ENCODE results near the gene UIMC1. TPM values are rescaled to one million over a fixed set of nuclear protein-coding genes. Genes with fewer than 3 reads are reported as not detected.
"Not testable (repeated sequence)": the region's sequence is repeated elsewhere in the genome, so short reads cannot be mapped to it uniquely, and the experiment has no call there.

The UIMC1 gene
- total RNA-seq (10 to 100 TPM; 50.0 to 70.3 (median 56.7) TPM), total RNA-seq (37.8 to 84.4 (median 55.7) reads per million in 29 experiments)
- total RNA-seq (2013) = 47.5 TPM

DNA sequence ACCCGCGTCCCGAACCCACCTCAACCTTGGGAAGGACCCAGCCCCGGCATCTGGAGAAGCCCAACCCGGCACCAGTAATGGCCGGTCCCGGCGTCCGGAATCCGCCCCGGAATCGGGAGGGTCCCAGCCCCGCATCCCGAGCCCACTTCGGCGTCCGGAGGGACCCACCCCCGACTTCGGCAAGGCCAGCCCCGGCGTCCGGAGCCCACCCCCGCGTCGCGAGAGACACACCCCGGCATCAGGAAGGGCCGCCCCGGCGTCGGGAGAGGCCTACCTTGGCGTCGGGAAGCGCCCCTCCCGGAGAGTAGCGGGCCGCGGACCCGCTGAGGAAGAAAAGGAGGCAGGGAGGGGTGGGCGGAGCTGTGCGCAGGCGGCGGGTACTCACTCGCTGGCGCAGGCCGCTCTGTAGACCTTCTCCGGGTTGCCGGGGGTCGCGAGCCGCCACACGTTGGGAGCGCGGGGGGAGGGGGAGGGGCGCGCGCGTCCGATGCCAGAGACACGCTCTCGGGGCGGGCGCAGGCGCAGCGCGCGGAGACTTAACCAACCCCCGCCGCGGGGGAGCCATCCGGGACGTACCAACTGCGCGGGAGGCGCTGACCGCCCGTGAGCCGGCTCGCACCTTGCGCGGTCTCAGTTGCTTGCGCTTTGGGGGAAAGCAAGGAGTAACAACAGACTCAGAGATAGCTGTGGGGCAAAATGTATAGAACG, at the start of gene UIMC1:
UIMC1 (minus strand) TSS at position 515 of the 708 bp plus-strand sequence. CDS start 24,164 bp downstream, outside the sequence.
- Histone ChIP-seq H3K27me3 (replicated peaks in 1 of 2; ENCODE audit: control insufficient read depth in 2 of 2, extremely low read depth in 1 of 2, insufficient read depth in 2 of 2, low read length in 1 of 2) (no peaks in the 10 kb centered on the region), H3K27ac (ENCODE audit: low read length) (peak within 1 kb of the TSS; percentile 71), H3K4me3 (ENCODE audit: control insufficient read depth in 1 of 2, extremely low read depth in 1 of 2, low read length in 1 of 2) (peak within 1 kb of the TSS; percentile 87 to 95), H3K36me3 (ENCODE audit: control insufficient read depth in 2 of 2, extremely low read depth in 1 of 2, insufficient read depth in 1 of 2, low read length in 1 of 2) (no peaks in the 10 kb centered on the region), H3K4me1 (ENCODE audit: control insufficient read depth in 1 of 2, extremely low read depth in 1 of 2, insufficient read depth in 2 of 2, low read length in 2 of 2) (peaks cover 14 to 22% of the 10 kb centered on the region in 2 experiments), H3K9me3 (no peaks in the 10 kb centered on the region)
- peaks cover 0 to 4% (median 4%) of the 10 kb centered on the region in 3 donors for H3K9me3 Mint-ChIP-seq
- WGBS (ENCODE audit: insufficient coverage) = under 1% methylated on average over 82 of the region's 83 CpGs
- DNase-seq = peak; percentile 73 to 94 (median 87)
- H3K4me3 Mint-ChIP-seq = peak within 1 kb of the TSS; percentile 93 to 96 (median 94)
- POLR2A ChIA-PET = interaction anchor here in 1 of 2 donors (0.6 kb wide), 1 partner anchor 25 kb away, joined by 3 read pairs; no protein-coding TSS in a partner anchor
- ATAC-seq (replicated peaks in 1 of 4) = peak; percentile 79 to 87 (median 84)
- H3K4me1 Mint-ChIP-seq = peaks cover 27 to 35% (median 32%) of the 10 kb centered on the region in 3 donors
- H3K27ac Mint-ChIP-seq = peak within 1 kb of the TSS; percentile 92 to 97
- H3K27me3 Mint-ChIP-seq = no peaks in the 10 kb centered on the region
- CTCF ChIA-PET = interaction anchor here in 1 of 2 donors (0.6 to 1.3 kb wide), 4 partner anchors 10 to 33 kb away, joined by 3 to 4 read pairs (median 3); partner anchors contain the start of gene ZNF346
- no peaks in the 10 kb centered on the region for H3K36me3 Mint-ChIP-seq

DNA sequence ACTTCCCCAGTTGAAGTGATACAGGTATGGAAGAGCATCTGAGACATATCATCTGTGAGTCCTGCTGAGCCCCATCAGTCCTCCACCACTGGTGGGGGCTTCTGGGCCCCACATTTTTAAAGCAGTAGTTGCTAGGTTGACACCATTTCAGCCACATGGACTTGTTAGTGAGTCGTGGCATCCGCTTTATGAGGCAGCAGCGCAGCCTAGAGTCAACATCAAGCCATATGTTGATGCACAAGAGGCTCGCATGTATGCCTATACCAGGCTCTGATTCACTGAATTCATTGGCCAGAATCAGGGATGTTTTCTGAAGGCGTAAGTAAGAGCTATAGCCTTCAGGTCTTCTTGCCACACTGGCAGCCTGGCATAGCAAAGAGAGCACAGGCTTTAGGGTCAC, 42.7 kb upstream of the UIMC1 start:
- Mint-ChIP-seq H3K27ac (no peak overlapping the region), H3K4me1 (no peaks in the 10 kb centered on the region), H3K9me3 (no peaks in the 10 kb centered on the region), H3K27me3 (no peaks in the 10 kb centered on the region), H3K4me3 (no peak overlapping the region), H3K36me3 (peaks cover 45% of the 10 kb centered on the region)
- H3K36me3 ChIP-seq (ENCODE audit: control insufficient read depth in 2 of 2, extremely low read depth in 1 of 2, insufficient read depth in 1 of 2, low read length in 1 of 2) = peaks cover 13 to 55% of the 10 kb centered on the region in 2 donors
- H3K27ac ChIP-seq (ENCODE audit: low read length) = no peak overlapping the region
- WGBS (ENCODE audit: insufficient coverage) = 98% methylated on average over 5 of the region's 5 CpGs
- DNase-seq (no peak), ATAC-seq (replicated peaks in 1 of 4) (no peak)
- no peaks in the 10 kb centered on the region for H3K9me3 ChIP-seq
- POLR2A ChIA-PET = no interaction called here
- CTCF ChIA-PET = interaction anchor here in 1 of 2 donors (0.6 kb wide), 1 partner anchor 394 kb away, joined by 4 read pairs; no protein-coding TSS in a partner anchor
- H3K4me3 ChIP-seq (ENCODE audit: control insufficient read depth in 1 of 2, extremely low read depth in 1 of 2, low read length in 1 of 2) = no peak overlapping the region
- no peaks in the 10 kb centered on the region for H3K27me3 ChIP-seq (replicated peaks in 1 of 2; ENCODE audit: control insufficient read depth in 2 of 2, extremely low read depth in 1 of 2, insufficient read depth in 2 of 2, low read length in 1 of 2)
- H3K4me1 ChIP-seq (ENCODE audit: control insufficient read depth in 1 of 2, extremely low read depth in 1 of 2, insufficient read depth in 2 of 2, low read length in 2 of 2) = no peaks in the 10 kb centered on the region

DNA sequence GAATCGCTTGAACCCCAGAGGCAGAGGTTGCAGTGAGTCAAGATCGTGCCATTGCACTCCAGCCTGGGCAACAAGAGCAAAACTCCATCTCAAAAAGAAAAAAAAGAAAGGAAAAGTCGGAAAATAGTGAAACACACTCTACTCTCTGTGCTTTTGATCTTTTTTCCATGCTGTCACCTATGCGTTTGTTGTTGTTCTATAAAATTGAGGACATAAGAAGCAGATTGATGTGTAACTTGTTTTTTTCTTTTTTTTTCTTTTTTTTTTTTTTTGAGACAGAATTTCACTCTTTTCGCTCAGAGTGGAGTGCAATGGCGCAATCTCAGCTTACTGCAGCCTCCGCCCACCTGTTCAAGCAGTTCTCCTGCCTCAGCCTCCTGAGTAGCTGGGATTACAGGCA, 42.0 kb upstream of the UIMC1 start:
- H3K27me3 ChIP-seq (replicated peaks in 1 of 2; ENCODE audit: control insufficient read depth in 2 of 2, extremely low read depth in 1 of 2, insufficient read depth in 2 of 2, low read length in 1 of 2); DNase-seq; H3K4me3 Mint-ChIP-seq; H3K4me1 Mint-ChIP-seq; H3K9me3 Mint-ChIP-seq; H3K27ac Mint-ChIP-seq; H3K9me3 ChIP-seq; H3K4me3 ChIP-seq (ENCODE audit: control insufficient read depth in 1 of 2, extremely low read depth in 1 of 2, low read length in 1 of 2); H3K27ac ChIP-seq (ENCODE audit: low read length); ATAC-seq (replicated peaks in 1 of 4); H3K4me1 ChIP-seq (ENCODE audit: control insufficient read depth in 1 of 2, extremely low read depth in 1 of 2, insufficient read depth in 2 of 2, low read length in 2 of 2); H3K27me3 Mint-ChIP-seq; POLR2A ChIA-PET; CTCF ChIA-PET: not testable (repeated sequence)
- peaks cover 50% of the 10 kb centered on the region for H3K36me3 Mint-ChIP-seq
- H3K36me3 ChIP-seq (ENCODE audit: control insufficient read depth in 2 of 2, extremely low read depth in 1 of 2, insufficient read depth in 1 of 2, low read length in 1 of 2) = peaks cover 13 to 62% of the 10 kb centered on the region in 2 donors
- no CpG with 5 or more reads among the region's 7 CpGs for whole genome bisulfite sequencing (ENCODE audit: insufficient coverage)

DNA sequence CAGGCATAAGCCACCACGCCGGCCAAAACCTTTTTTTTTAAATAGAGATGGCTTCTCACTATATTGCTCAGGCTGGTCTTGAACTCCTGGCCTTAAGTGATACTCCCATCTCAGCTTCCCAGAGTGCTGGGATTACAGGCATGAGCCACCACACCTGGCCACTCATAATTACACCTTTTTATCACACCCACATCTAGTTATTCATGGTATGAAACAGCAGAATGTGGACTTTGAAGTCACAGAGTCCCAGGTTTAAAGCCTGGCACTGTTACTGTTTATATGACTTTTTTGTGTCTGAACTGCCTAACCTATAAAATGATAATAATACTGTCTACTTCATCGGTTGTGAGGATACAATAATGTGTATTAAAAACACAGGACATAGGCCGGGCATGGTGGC, 39.1 kb upstream of the UIMC1 start:
- H3K9me3 ChIP-seq = no peaks in the 10 kb centered on the region
- H3K9me3 Mint-ChIP-seq = no peaks in the 10 kb centered on the region
- H3K4me1 Mint-ChIP-seq = no peaks in the 10 kb centered on the region
- H3K4me1 ChIP-seq (ENCODE audit: control insufficient read depth in 1 of 2, extremely low read depth in 1 of 2, insufficient read depth in 2 of 2, low read length in 2 of 2) = no peaks in the 10 kb centered on the region
- H3K27ac ChIP-seq (ENCODE audit: low read length) = no peak overlapping the region
- no peaks in the 10 kb centered on the region for H3K27me3 ChIP-seq (replicated peaks in 1 of 2; ENCODE audit: control insufficient read depth in 2 of 2, extremely low read depth in 1 of 2, insufficient read depth in 2 of 2, low read length in 1 of 2)
- WGBS (ENCODE audit: insufficient coverage) = 92% methylated on average over 2 of the region's 4 CpGs
- H3K4me3 ChIP-seq (ENCODE audit: control insufficient read depth in 1 of 2, extremely low read depth in 1 of 2, low read length in 1 of 2) = no peak overlapping the region
- DNase-seq = no peak
- H3K27ac Mint-ChIP-seq = no peak overlapping the region
- H3K36me3 ChIP-seq (ENCODE audit: control insufficient read depth in 2 of 2, extremely low read depth in 1 of 2, insufficient read depth in 1 of 2, low read length in 1 of 2) = peaks cover 6 to 71% of the 10 kb centered on the region in 2 donors
- POLR2A ChIA-PET = interaction anchor here in 1 of 2 donors (0.6 kb wide), 1 partner anchor 59 kb away, joined by 4 read pairs; no protein-coding TSS in a partner anchor
- H3K27me3 Mint-ChIP-seq = no peaks in the 10 kb centered on the region
- ATAC-seq (replicated peaks in 1 of 4) = no peak
- H3K4me3 Mint-ChIP-seq = no peak overlapping the region
- CTCF ChIA-PET = no interaction called here
- H3K36me3 Mint-ChIP-seq = peaks cover 53% of the 10 kb centered on the region

DNA sequence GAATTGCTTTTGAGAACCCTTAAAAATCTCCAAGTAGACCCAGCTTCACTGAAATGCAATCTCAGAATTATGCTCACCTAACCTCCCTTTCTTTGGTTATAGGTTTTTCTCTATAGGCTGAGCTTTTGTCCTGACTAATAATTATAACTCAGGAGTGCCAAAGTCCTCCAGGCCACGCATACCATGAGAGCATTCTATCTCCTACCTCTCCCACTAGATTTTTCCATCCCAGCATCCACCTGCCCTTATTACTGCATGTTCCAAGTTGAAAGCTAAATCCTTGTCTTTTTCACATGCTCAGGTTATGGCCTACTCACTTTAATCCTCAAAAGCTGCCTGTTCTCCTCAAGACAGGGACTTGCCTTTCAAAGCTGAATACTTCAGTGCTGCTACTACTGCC, 38.1 kb upstream of the UIMC1 start:
- Histone ChIP-seq H3K4me3 (ENCODE audit: control insufficient read depth in 1 of 2, extremely low read depth in 1 of 2, low read length in 1 of 2) (no peak overlapping the region), H3K9me3 (no peaks in the 10 kb centered on the region), H3K4me1 (ENCODE audit: control insufficient read depth in 1 of 2, extremely low read depth in 1 of 2, insufficient read depth in 2 of 2, low read length in 2 of 2) (no peaks in the 10 kb centered on the region), H3K27ac (ENCODE audit: low read length) (no peak overlapping the region), H3K36me3 (ENCODE audit: control insufficient read depth in 2 of 2, extremely low read depth in 1 of 2, insufficient read depth in 1 of 2, low read length in 1 of 2) (peaks cover 3 to 64% of the 10 kb centered on the region in 2 donors), H3K27me3 (replicated peaks in 1 of 2; ENCODE audit: control insufficient read depth in 2 of 2, extremely low read depth in 1 of 2, insufficient read depth in 2 of 2, low read length in 1 of 2) (no peaks in the 10 kb centered on the region)
- Mint-ChIP-seq H3K36me3 (peaks cover 47% of the 10 kb centered on the region), H3K4me3 (no peak overlapping the region), H3K27ac (no peak overlapping the region), H3K9me3 (no peaks in the 10 kb centered on the region), H3K4me1 (no peaks in the 10 kb centered on the region), H3K27me3 (no peaks in the 10 kb centered on the region)
- DNase-seq = no peak
- POLR2A ChIA-PET = interaction anchor here in 1 of 2 donors (0.6 kb wide), 1 partner anchor 58 kb away, joined by 4 read pairs; no protein-coding TSS in a partner anchor
- CTCF ChIA-PET = no interaction called here
- no peak for ATAC-seq (replicated peaks in 1 of 4)
- WGBS (ENCODE audit: insufficient coverage) = 80% methylated on average over 1 of the region's 1 CpG

DNA sequence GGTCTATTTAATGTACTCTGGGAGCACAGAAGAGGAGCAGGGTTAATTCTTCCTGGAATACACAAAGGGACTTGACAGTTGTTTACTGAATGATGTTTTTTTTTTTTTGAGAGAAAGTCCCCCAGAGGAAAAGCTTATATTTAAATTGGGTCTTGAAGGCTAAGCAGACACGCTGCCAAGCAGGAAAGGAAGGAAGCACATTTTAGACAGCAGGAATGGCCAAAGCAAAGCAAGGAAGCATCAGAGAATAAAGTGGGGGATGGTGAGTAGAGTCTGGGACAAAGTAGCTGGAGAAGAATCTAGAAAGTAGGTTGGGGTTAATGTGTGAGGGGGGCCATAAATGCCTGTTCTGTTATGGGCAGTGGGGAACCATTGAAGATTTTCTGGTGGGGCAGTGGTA, 37.4 kb upstream of the UIMC1 start:
- ATAC-seq (replicated peaks in 1 of 4) (no peak), DNase-seq (no peak)
- Mint-ChIP-seq H3K4me3 (no peak overlapping the region), H3K4me1 (no peaks in the 10 kb centered on the region), H3K27ac (no peak overlapping the region), H3K9me3 (no peaks in the 10 kb centered on the region), H3K36me3 (peaks cover 43% of the 10 kb centered on the region), H3K27me3 (no peaks in the 10 kb centered on the region)
- WGBS (ENCODE audit: insufficient coverage) = 86% methylated on average over 1 of the region's 1 CpG
- no peaks in the 10 kb centered on the region for H3K9me3 ChIP-seq
- H3K36me3 ChIP-seq (ENCODE audit: control insufficient read depth in 2 of 2, extremely low read depth in 1 of 2, insufficient read depth in 1 of 2, low read length in 1 of 2) = peaks cover 0 to 58% of the 10 kb centered on the region in 2 donors
- ChIA-PET CTCF (no interaction called here), POLR2A (no interaction called here)
- H3K27me3 ChIP-seq (replicated peaks in 1 of 2; ENCODE audit: control insufficient read depth in 2 of 2, extremely low read depth in 1 of 2, insufficient read depth in 2 of 2, low read length in 1 of 2) = no peaks in the 10 kb centered on the region
- H3K4me1 ChIP-seq (ENCODE audit: control insufficient read depth in 1 of 2, extremely low read depth in 1 of 2, insufficient read depth in 2 of 2, low read length in 2 of 2) = no peaks in the 10 kb centered on the region
- no peak overlapping the region for H3K4me3 ChIP-seq (ENCODE audit: control insufficient read depth in 1 of 2, extremely low read depth in 1 of 2, low read length in 1 of 2)
- no peak overlapping the region for H3K27ac ChIP-seq (ENCODE audit: low read length)
